ENCODE measurements around the gene LY86. TPM values are rescaled to one million over a fixed set of nuclear protein-coding genes. Genes with fewer than 3 reads are reported as not detected.

LY86 gene
- total RNA-seq, 4 donors from 2014 or later: 1.7 TPM; not detected in 3

DNA sequence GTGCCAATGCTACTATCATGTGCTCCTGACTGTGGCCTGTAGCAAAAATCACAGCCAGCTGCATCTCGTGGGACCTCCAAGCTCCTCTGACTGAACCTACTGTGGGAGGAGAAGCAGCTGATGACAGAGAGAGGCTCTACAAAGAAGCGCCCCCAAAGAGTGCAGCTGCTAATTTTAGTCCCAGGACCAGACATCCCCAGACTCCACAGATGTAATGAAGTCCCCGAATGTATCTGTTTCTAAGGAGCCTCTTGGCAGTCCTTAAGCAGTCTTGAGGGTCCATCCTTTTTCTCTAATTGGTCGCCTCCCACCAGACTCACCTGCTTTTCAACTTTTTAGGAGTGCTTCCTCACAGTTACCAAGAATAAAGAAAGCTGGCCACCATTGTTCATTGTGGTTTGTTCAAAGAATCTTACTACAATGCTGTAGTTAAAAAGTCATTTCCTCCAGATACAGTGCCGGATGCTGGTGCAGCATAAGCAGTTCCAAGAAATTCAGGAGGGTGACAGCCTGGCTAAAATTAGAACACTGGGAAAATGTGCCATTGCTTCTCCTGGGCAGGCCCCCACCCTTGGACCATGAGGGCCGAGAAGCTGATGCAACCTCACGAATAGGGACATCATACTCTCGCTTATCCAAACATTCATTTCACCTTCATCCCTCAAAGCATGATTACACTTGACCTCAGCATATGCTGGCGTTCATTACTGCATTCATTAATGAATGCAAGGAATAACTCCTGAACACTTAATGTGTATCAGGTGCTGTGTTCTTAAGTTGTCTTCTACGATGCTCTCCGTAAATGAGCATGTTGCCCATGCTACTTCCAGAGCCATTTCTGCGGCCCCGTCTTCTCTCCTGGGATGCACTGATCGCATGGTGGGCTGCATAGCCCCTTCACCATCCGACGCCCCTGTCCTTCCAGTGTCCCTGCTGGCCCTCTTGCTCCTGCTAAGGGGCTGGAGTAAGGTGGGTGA lies 66.4 kb downstream of the LY86 start:
- DNase-seq (ENCODE audit: low spot score in 2 of 2): no peak
- Histone ChIP-seq H3K4me1 (peaks cover 8% of the 10 kb centered on the region), H3K27me3 (no peaks in the 10 kb centered on the region), H3K36me3 (no peaks in the 10 kb centered on the region), H3K9me3 (no peaks in the 10 kb centered on the region), H3K27ac (peak overlapping the region; percentile 11), H3K4me3 (no peak overlapping the region)
- no peak for TF ChIP-seq POLR2AphosphoS5 (IDR thresholded peaks at IDR 0.05)
- TF ChIP-seq, protein P1, sequence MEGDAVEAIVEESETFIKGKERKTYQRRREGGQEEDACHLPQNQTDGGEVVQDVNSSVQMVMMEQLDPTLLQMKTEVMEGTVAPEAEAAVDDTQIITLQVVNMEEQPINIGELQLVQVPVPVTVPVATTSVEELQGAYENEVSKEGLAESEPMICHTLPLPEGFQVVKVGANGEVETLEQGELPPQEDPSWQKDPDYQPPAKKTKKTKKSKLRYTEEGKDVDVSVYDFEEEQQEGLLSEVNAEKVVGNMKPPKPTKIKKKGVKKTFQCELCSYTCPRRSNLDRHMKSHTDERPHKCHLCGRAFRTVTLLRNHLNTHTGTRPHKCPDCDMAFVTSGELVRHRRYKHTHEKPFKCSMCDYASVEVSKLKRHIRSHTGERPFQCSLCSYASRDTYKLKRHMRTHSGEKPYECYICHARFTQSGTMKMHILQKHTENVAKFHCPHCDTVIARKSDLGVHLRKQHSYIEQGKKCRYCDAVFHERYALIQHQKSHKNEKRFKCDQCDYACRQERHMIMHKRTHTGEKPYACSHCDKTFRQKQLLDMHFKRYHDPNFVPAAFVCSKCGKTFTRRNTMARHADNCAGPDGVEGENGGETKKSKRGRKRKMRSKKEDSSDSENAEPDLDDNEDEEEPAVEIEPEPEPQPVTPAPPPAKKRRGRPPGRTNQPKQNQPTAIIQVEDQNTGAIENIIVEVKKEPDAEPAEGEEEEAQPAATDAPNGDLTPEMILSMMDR (IDR thresholded peaks at IDR 0.05): no peak
- no peak for TF ChIP-seq POLR2A (IDR thresholded peaks at IDR 0.05)
- no peak for TF ChIP-seq EP300 (IDR thresholded peaks at IDR 0.05)
- 70% methylated on average over 16 of the region's 16 CpGs for WGBS

DNA sequence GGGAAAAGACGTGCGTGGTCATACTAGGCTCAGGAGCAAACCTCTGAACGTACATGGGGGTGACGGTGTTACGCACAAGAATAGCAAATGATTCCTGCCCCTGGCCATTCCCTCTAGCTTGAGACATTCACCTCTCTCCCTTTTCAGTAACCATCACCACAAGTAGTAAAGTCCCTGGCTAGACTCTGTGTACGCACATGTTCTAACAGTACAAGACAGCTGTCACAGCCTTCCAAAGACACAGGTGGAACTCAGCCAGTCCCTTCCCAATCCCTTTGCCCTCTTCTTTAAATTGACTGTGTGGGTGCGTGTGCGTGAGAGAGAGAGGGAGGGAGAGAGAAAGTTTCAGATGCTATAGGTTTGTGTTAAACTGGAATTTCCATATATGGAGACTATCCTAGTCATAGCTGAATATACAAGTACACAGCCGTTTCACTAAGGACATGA lies 67.3 kb downstream of the LY86 start:
- H3K9me3 ChIP-seq: no peaks in the 10 kb centered on the region
- peaks cover 15% of the 10 kb centered on the region for H3K4me1 ChIP-seq
- H3K36me3 ChIP-seq: no peaks in the 10 kb centered on the region
- TF ChIP-seq POLR2A (IDR thresholded peaks at IDR 0.05): no peak
- no peak for TF ChIP-seq POLR2AphosphoS5 (IDR thresholded peaks at IDR 0.05)
- TF ChIP-seq, protein P1 (IDR thresholded peaks at IDR 0.05): no peak
- TF ChIP-seq EP300 (IDR thresholded peaks at IDR 0.05): no peak
- DNase-seq (ENCODE audit: low spot score in 2 of 2): no peak
- no peak overlapping the region for H3K4me3 ChIP-seq
- H3K27me3 ChIP-seq: no peaks in the 10 kb centered on the region
- H3K27ac ChIP-seq: no peak overlapping the region
- WGBS: 79% methylated on average over 9 of the region's 9 CpGs

DNA sequence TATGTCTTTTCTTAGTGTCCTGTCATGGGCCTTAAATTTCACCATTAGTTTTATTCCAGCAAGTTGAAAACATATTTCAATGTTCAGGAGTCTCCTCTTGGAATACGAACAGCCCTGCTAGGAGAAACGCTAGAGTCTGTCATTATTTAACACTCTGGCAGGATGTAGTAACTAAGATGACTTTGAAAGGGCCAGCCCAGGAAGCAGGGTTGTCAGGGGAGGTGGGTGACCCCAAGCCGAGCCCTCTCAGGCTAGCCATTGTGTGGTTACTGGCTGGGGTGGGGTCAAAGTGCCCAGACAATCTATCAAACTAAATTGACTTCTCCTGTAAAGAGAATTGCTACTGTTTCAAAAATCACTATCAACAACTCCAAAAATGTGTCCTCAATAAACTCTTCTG lies 67.8 kb downstream of the LY86 start:
- DNase-seq (ENCODE audit: low spot score in 2 of 2): no peak
- Histone ChIP-seq H3K4me3 (no peak overlapping the region), H3K4me1 (peaks cover 19% of the 10 kb centered on the region), H3K27me3 (no peaks in the 10 kb centered on the region), H3K36me3 (no peaks in the 10 kb centered on the region), H3K9me3 (no peaks in the 10 kb centered on the region), H3K27ac (no peak overlapping the region)
- WGBS: 44% methylated on average over 3 of the region's 3 CpGs
- TF ChIP-seq EP300 (IDR thresholded peaks at IDR 0.05): no peak
- no peak for TF ChIP-seq POLR2A (IDR thresholded peaks at IDR 0.05)
- TF ChIP-seq, protein P1 (IDR thresholded peaks at IDR 0.05): no peak
- TF ChIP-seq POLR2AphosphoS5 (IDR thresholded peaks at IDR 0.05): no peak

DNA sequence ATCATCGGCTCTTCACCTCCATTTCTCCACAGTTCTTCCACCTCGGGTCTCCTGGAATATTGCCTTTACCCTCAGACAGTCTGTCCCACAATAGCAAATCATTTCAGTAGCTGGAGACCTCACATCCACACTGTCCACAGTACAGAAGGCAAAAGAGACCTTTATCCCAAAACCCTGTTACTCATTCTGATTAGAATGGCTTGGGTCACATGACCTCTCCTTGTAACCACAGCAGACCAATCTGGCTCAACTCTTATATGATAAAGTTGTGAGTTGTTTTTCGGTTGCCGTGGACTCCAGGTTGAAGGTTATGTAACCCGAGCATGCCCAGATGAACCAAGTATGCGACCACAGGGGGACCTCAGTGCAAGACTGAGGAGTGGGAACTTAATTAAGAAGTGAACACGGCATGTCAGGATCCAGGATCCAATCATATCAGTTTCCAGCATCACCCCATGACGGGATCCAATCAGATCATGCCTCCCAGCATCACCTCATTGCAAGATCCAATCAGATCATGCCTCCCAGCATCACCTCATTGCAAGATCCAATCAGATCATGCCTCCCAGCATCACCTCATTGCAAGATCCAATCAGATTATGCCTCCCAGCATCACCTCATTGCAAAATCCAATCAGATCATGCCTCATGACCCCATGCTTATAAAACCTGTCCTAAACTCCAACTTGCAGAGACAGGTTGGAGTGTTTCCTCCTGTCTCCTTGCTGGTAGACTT lies 68.7 kb downstream of the LY86 start:
- TF ChIP-seq EP300 (IDR thresholded peaks at IDR 0.05) (no peak), POLR2A (IDR thresholded peaks at IDR 0.05) (no peak), POLR2AphosphoS5 (IDR thresholded peaks at IDR 0.05) (no peak)
- TF ChIP-seq, protein P1 (IDR thresholded peaks at IDR 0.05): no peak
- no peak for DNase-seq (ENCODE audit: low spot score in 2 of 2)
- Histone ChIP-seq H3K4me3 (no peak overlapping the region), H3K36me3 (no peaks in the 10 kb centered on the region), H3K4me1 (peaks cover 29% of the 10 kb centered on the region), H3K27me3 (no peaks in the 10 kb centered on the region), H3K9me3 (no peaks in the 10 kb centered on the region), H3K27ac (no peak overlapping the region)
- WGBS: 95% methylated on average over 8 of the region's 8 CpGs

DNA sequence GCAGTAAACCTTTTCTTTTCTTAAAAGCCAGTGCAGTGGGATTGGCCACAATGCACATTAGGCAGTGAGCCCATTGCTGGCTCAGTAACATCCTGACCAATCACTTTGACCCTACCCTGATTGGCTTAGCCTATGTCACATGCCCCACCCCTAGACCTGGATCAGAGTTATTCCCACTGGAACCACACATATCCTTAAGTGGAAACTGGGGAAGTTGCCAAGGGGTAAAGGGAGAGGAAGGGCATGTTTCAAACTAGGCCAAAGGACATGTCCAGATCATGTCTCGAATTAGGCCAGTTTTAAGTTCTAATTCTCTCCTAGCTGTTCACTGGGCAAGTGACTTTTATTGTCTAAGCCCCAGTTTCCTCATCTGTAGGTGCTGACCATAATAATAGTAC lies 69.3 kb downstream of the LY86 start:
- no peak for TF ChIP-seq POLR2AphosphoS5 (IDR thresholded peaks at IDR 0.05)
- TF ChIP-seq, protein P1 (IDR thresholded peaks at IDR 0.05): no peak
- TF ChIP-seq EP300 (IDR thresholded peaks at IDR 0.05): no peak
- TF ChIP-seq POLR2A (IDR thresholded peaks at IDR 0.05): no peak
- 73% methylated on average over 1 of the region's 1 CpG for WGBS
- Histone ChIP-seq H3K27ac (no peak overlapping the region), H3K36me3 (no peaks in the 10 kb centered on the region), H3K9me3 (no peaks in the 10 kb centered on the region), H3K27me3 (no peaks in the 10 kb centered on the region), H3K4me3 (no peak overlapping the region), H3K4me1 (peaks cover 33% of the 10 kb centered on the region)
- no peak for DNase-seq (ENCODE audit: low spot score in 2 of 2)
